ENCODE results near the gene C1QL4.
"Not testable (repeated sequence)": the region's sequence is repeated elsewhere in the genome, so short reads cannot be mapped to it uniquely, and the experiment has no call there.

C1QL4 gene

DNA sequence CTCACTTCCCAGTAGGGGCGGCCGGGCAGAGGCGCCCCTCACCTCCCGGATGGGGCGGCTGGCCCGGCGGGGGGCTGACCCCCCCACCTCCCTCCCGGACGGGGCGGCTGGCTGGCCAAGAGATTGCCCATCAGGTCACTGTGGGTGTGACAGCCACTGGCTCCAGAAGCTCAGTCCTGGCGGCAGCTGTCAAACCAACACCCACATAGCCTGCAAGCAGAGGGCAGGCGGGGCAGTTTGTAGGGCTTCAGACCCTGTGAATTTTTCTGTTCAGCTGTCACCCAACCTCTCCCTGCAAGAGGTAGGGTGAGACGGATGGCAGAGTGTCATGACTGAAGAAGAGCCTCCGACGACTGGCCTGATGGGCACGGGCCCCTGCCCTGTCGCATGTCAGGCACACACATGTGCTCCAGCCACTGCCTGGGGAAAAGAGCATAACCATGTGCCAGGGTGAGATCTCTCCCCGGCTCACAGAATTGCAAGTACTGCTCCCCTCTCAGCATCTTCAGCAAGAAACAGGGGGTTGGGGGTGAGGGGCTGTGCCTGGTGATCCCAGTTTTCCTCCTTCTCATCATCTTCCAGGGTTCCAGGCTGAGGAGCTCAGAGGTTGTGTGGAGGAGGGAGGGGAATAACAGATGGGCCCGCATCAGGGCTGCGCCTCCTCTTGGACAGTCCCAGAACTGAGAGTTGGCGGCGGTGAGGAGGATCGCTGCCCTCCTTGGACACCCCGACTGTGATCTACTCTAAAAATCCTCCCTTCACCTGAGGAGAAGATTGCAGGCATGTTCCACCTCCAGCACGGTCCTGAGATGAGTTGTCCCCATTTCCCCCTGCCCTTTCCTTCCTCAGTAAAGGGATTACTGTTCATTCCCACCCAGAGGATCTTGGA, 53.2 kb downstream of the C1QL4 start:
- WGBS: 91% methylated on average over 25 of the region's 25 CpGs
- no peak overlapping the region for H3K27ac ChIP-seq (ENCODE audit: low read depth, low read length)
- H3K27me3 ChIP-seq (ENCODE audit: insufficient read depth, low read length): peaks cover 9% of the 10 kb centered on the region
- H3K4me3 ChIP-seq (ENCODE audit: low read length): no peak overlapping the region
- no peaks in the 10 kb centered on the region for H3K9me3 ChIP-seq (ENCODE audit: insufficient read depth, low read depth, low read length)
- H3K36me3 ChIP-seq (ENCODE audit: insufficient read depth, low read length): no peaks in the 10 kb centered on the region
- H3K4me1 ChIP-seq (ENCODE audit: insufficient read depth, low read length): peaks cover 17% of the 10 kb centered on the region; the same call in 1 of the 2 replicates
- H3K9ac ChIP-seq (ENCODE audit: low read depth, low read length): no peak overlapping the region

GRCh38 chr12:49282740-49283375, 54.1 kb downstream of the C1QL4 start:
- not testable (repeated sequence) for H3K36me3 ChIP-seq (ENCODE audit: insufficient read depth, low read length); H3K9me3 ChIP-seq (ENCODE audit: insufficient read depth, low read depth, low read length); H3K27ac ChIP-seq (ENCODE audit: low read depth, low read length); H3K27me3 ChIP-seq (ENCODE audit: insufficient read depth, low read length); H3K4me3 ChIP-seq (ENCODE audit: low read length); H3K9ac ChIP-seq (ENCODE audit: low read depth, low read length)
- WGBS: 90% methylated on average over 2 of the region's 6 CpGs
- H3K4me1 ChIP-seq (ENCODE audit: insufficient read depth, low read length): peaks cover 17% of the 10 kb centered on the region; the same call in 1 of the 2 replicates
